GM06990 (cell line): Measurements from ENCODE around the gene TDRD12.

Experiments
- DNase-seq: peaks from one replicate; pipeline ENCODE4 v3.0.0-alpha.2; 2011; ENCODE audit not compliant: insufficient read length; ENCODE audit errors: extremely low read depth
- H3K27me3 ChIP-seq: replicated peaks from 2 replicates; pipeline ENCODE4 v1.6.0; 2011; ENCODE audit warnings: low read length; ENCODE audit not compliant: control insufficient read depth, insufficient read depth
- H3K36me3 ChIP-seq: 2 replicates; pipeline ENCODE4 v1.5.1; 2011; ENCODE audit warnings: low read length; ENCODE audit not compliant: control insufficient read depth, insufficient read depth
- H3K4me3 ChIP-seq: replicated peaks from 2 replicates; pipeline ENCODE4 v1.5.1; 2011; ENCODE audit warnings: low read depth, mild to moderate bottlenecking, control low read depth, low read length
- TF ChIP-seq, protein P1 (sequence below): IDR thresholded peaks from 2 replicates; pipeline ENCODE4 v1.5.1; 2011; ENCODE audit warnings: low read length, control low read depth, mild to moderate bottlenecking, inconsistent platforms; ENCODE audit not compliant: insufficient read depth, poor library complexity, severe bottlenecking

Gene TDRD12

DNA sequence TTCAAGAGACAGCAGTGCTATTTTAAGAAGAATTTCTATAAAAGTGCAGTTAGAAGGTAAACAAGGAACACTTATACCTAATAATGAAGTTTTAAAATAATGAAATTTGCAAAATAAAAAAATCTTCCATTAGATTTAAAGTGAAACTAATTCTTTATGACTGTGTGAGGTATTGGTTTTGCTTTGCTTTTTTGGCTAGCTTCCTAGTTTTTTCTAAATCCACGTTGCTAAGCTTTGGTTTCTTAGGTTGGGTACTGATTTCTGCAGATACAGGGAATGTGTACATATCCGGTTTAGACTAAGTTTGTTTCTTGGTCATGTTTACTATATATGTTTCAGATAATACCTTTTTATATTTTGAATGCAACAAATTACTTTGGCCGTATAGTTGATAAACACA is 90.2 kb downstream of the TDRD12 start:
- TF ChIP-seq, protein P1, sequence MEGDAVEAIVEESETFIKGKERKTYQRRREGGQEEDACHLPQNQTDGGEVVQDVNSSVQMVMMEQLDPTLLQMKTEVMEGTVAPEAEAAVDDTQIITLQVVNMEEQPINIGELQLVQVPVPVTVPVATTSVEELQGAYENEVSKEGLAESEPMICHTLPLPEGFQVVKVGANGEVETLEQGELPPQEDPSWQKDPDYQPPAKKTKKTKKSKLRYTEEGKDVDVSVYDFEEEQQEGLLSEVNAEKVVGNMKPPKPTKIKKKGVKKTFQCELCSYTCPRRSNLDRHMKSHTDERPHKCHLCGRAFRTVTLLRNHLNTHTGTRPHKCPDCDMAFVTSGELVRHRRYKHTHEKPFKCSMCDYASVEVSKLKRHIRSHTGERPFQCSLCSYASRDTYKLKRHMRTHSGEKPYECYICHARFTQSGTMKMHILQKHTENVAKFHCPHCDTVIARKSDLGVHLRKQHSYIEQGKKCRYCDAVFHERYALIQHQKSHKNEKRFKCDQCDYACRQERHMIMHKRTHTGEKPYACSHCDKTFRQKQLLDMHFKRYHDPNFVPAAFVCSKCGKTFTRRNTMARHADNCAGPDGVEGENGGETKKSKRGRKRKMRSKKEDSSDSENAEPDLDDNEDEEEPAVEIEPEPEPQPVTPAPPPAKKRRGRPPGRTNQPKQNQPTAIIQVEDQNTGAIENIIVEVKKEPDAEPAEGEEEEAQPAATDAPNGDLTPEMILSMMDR, result no peak
- H3K4me3 ChIP-seq, result no peak overlapping the region
- no peaks in the 10 kb centered on the region for H3K36me3 ChIP-seq
- no peaks in the 10 kb centered on the region for H3K27me3 ChIP-seq
- DNase-seq, result no peak

DNA sequence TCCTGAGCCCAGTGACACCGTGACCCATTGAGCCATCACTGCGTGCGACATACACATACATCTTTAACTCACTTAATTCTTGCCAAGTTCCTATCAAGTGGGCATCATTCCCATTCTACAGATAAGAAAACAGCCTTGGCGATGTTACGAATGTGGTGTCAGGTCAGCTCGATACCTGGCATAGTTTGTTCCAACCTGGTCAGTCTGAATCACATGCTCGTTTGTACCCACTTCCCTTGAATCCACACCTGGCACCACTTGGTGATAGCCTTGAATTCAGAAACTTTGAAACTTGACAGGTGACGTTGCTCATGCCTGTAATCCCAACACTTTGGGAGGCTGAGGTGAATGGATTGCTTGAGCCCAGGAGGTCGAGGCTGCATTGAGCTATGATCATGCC is 90.9 kb downstream of the TDRD12 start:
- H3K27me3 ChIP-seq, result no peaks in the 10 kb centered on the region
- TF ChIP-seq, protein P1, result no peak
- DNase-seq, result no peak
- H3K4me3 ChIP-seq, result no peak overlapping the region
- H3K36me3 ChIP-seq, result no peaks in the 10 kb centered on the region

DNA sequence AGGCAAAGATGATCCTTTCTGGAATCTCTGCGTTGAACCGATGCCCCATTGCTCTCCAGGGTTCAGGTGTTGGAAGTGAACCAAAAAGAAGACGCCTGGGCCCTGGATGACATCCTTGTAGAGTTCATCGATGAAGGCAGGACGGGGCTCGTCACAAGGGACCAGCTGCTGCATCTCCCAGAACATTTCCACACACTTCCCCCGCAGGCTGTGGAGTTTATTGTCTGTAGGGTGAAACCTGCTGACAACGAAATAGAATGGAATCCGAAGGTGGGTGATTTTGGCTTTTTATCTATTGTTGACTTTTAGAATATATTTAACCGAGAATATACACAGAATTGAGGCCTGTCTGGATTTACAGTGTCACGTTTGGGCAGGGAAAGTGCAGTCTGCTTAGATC is 91.6 kb downstream of the TDRD12 start:
- H3K4me3 ChIP-seq, result no peak overlapping the region
- H3K27me3 ChIP-seq, result no peaks in the 10 kb centered on the region
- TF ChIP-seq, protein P1, result no peak
- H3K36me3 ChIP-seq, result no peaks in the 10 kb centered on the region
- DNase-seq, result no peak

- TF ChIP-seq, protein P1, result no peak
- H3K27me3 ChIP-seq, result no peaks in the 10 kb centered on the region
- H3K36me3 ChIP-seq, result no peaks in the 10 kb centered on the region
- no peak overlapping the region for H3K4me3 ChIP-seq
- no peak for DNase-seq
Observed at GRCh38 chr19:32812036-32812435, 92.5 kb downstream of the TDRD12 start.

DNA sequence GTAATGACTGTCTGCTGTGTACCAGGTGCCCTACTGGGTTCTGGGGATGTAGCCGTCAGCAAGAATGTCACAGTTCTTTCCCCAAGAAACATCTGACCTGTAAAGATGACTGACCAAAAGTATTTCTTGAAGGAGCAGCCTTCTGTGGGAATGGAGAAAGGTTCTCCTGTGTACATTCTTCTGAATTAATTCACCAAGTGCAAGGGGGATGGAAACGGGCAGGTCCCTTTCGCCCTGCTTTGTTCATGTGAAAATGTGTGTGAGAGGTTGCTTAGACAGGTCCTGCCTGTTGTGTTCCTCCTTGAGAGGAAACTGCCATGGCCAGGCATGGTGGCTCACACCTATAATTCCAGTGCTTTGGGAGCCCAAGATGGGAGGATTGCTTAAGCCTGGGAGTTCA is 93.0 kb downstream of the TDRD12 start:
- Histone ChIP-seq H3K27me3 (no peaks in the 10 kb centered on the region), H3K36me3 (no peaks in the 10 kb centered on the region), H3K4me3 (no peak overlapping the region)
- TF ChIP-seq, protein P1, result no peak
- DNase-seq, result no peak

DNA sequence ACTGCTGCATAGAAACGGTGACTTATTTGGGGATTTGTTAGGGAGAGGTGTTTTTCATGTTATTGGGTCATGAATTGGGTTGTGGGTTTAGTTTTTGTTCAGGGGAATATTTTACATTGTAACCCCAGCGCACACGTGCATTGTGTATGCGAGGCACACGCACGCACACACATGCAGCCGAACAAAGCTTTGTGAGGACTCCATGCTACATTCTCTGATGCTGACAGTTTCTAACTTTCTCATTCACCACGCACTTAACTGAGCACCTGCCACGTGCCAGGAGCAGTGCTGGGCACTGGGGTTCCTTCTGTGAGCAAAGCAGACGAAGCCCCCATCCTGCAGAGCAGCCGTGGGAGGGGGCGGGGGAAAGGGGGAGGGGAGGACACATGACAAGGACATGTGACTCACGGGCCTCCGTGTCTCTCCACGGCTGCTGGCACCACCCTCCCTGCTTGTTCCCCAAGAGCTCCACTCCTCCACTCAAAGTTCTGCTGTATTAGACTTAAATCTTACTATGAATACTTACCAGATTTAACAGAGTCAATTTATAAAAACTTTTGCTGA is 94.4 kb downstream of the TDRD12 start:
- DNase-seq, result no peak
- Histone ChIP-seq H3K4me3 (no peak overlapping the region), H3K27me3 (no peaks in the 10 kb centered on the region), H3K36me3 (no peaks in the 10 kb centered on the region)
- TF ChIP-seq, protein P1, result no peak
